Stimulated activated CD4-positive, alpha-beta T cell treated with anti-CD3 and anti-CD28 coated beads, TNF-alpha, amount 100 ng/mL, for 48 hours (primary cell): ENCODE data around the gene MS4A8.

Source experiments
- DNase-seq, 3 donors: peaks; one replicate each; pipeline ENCODE4 v3.0.0-alpha.2; 2020; ENCODE audit warnings: low read depth in 3 of 3

Gene MS4A8

GRCh38 chr11:60763692-60764369 lies 64.4 kb downstream of the MS4A8 start:
- no peak for DNase-seq

DNA sequence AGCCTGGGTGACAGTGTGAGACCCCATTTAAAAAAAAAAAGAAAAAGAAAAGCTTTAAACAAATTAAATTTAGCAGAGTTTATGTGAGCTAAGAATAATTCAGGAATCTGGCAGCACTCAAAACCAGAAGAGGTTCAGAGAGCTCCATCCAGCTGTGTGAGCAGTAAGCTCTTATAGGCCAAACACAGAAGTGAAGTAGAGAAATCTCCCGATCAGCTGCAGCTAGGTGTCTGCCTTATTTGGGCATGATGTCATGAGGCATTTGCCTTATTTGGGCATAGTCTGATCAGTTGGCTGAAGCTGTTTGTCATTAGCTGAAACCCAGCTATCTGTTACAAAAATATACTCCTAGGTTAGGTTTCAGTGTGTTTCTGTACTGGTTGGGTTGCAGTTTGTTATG lies 65.5 kb downstream of the MS4A8 start:
- DNase-seq = no peak

- DNase-seq = no peak
Observed at GRCh38 chr11:60765355-60765754, 65.9 kb downstream of the MS4A8 start.
